GM23338 (cell line): ENCODE measurements around the gene SCP2. TPM values are rescaled to one million over a fixed set of nuclear protein-coding genes. Genes with fewer than 3 reads are reported as not detected.

ENCODE experiments used
- ATAC-seq: fragments of 200-7000 bp; cut with Tn5 transposase; 3 replicates; pipeline ENCODE4 v1.9.1; 2020
- DNase-seq: peaks from one replicate; pipeline ENCODE4 v3.0.0-alpha.2; 2015; ENCODE audit warnings: low spot score
- H2AFZ ChIP-seq: fragments of 200-600 bp; sonication (generic); 2 replicates; pipeline ENCODE4 v1.8.0; 2016; ENCODE audit warnings: antibody characterized with exemption, mild to moderate bottlenecking, moderate library complexity
- H3F3A ChIP-seq: fragments of 200-600 bp; sonication (generic); replicated peaks from 2 replicates; pipeline ENCODE4 v1.8.0; 2017; ENCODE audit warnings: antibody characterized with exemption, mixed run types, low read depth
- H3K27ac ChIP-seq: fragments of 200-600 bp; sonication (generic); 2 replicates; pipeline ENCODE4 v1.6.1; 2016; ENCODE audit warnings: low read depth
- H3K27me3 ChIP-seq: fragments of 200-600 bp; sonication (generic); 2 replicates; pipeline ENCODE4 v1.8.0; 2016; ENCODE audit warnings: mild to moderate bottlenecking, mixed run types, moderate library complexity; ENCODE audit not compliant: insufficient read depth
- H3K36me3 ChIP-seq: fragments of 200-600 bp; sonication (generic); 2 replicates; pipeline ENCODE4 v1.8.0; 2016; ENCODE audit warnings: mild to moderate bottlenecking; ENCODE audit not compliant: insufficient read depth
- H3K4me1 ChIP-seq: fragments of 200-600 bp; sonication (generic); 2 replicates; pipeline ENCODE4 v1.8.0; 2016; ENCODE audit warnings: mild to moderate bottlenecking, moderate library complexity; ENCODE audit not compliant: insufficient read depth
- H3K4me2 ChIP-seq: fragments of 200-600 bp; sonication (generic); 2 replicates; pipeline ENCODE4 v1.7.1; 2017; ENCODE audit warnings: mixed run types
- H3K4me3 ChIP-seq: fragments of 200-600 bp; sonication (generic); 2 replicates; pipeline ENCODE4 v1.6.1; 2016; ENCODE audit warnings: mixed run types
- H3K79me2 ChIP-seq: fragments of 200-600 bp; sonication (generic); replicated peaks from 2 replicates; pipeline ENCODE4 v1.8.0; 2017; ENCODE audit warnings: mild to moderate bottlenecking; ENCODE audit not compliant: insufficient read depth
- H3K9me2 ChIP-seq: fragments of 200-600 bp; sonication (generic); 2 replicates; pipeline ENCODE4 v1.8.0; 2017; ENCODE audit not compliant: insufficient read depth
- H4K20me1 ChIP-seq: fragments of 200-600 bp; sonication (generic); replicated peaks from 2 replicates; pipeline ENCODE4 v1.8.0; 2017; ENCODE audit warnings: mild to moderate bottlenecking; ENCODE audit not compliant: insufficient read depth
- H3K27ac Mint-ChIP-seq: 2 replicates; pipeline ENCODE4 v1.8.0; 2020; ENCODE audit warnings: inconsistent platforms, mild to moderate bottlenecking, moderate library complexity, mixed read lengths
- H3K27me3 Mint-ChIP-seq: 3 replicates; pipeline ENCODE4 v1.8.0; 2022; ENCODE audit warnings: low read depth, mild to moderate bottlenecking, moderate library complexity, mixed read lengths, inconsistent platforms; ENCODE audit not compliant: insufficient read depth, poor library complexity
- H3K36me3 Mint-ChIP-seq: 3 replicates; pipeline ENCODE4 v1.8.0; 2021; ENCODE audit warnings: low read depth, mild to moderate bottlenecking, inconsistent platforms, moderate library complexity, mixed read lengths
- H3K4me1 Mint-ChIP-seq: 3 replicates; pipeline ENCODE4 v1.8.0; 2020; ENCODE audit warnings: mild to moderate bottlenecking, inconsistent platforms, mixed read lengths
- H3K4me3 Mint-ChIP-seq: 3 replicates; pipeline ENCODE4 v1.8.0; 2021; ENCODE audit warnings: moderate library complexity, mild to moderate bottlenecking, inconsistent platforms, mixed read lengths
- H3K9me3 Mint-ChIP-seq: 3 replicates; pipeline ENCODE4 v1.8.0; 2020; ENCODE audit warnings: moderate library complexity, mild to moderate bottlenecking, inconsistent platforms, mixed read lengths
- CREB1 ChIP-seq: fragments of 250-450 bp; sonication (Bioruptor Pico); IDR thresholded peaks from 2 replicates; pipeline ENCODE4 v1.5.0; 2020; ENCODE audit warnings: low read depth, mild to moderate bottlenecking, moderate library complexity
- ETS1 ChIP-seq: IDR thresholded peaks from 2 replicates; pipeline ENCODE4 v1.6.1; 2016; ENCODE audit warnings: antibody characterized with exemption
- EZH2 ChIP-seq: fragments of 200-600 bp; sonication (generic); IDR thresholded peaks from one replicate; pipeline ENCODE4 v1.8.0; 2017; ENCODE audit warnings: antibody characterized with exemption, mild to moderate bottlenecking, low read depth; ENCODE audit not compliant: unreplicated experiment
- EZH2phosphoT487 ChIP-seq: fragments of 200-600 bp; sonication (generic); IDR thresholded peaks from one replicate; pipeline ENCODE4 v1.8.1; 2018; ENCODE audit warnings: antibody characterized with exemption; ENCODE audit not compliant: unreplicated experiment
- JUNB ChIP-seq: IDR thresholded peaks from one replicate; pipeline ENCODE4 v1.6.1; 2016; ENCODE audit warnings: antibody characterized with exemption; ENCODE audit not compliant: unreplicated experiment
- NANOG ChIP-seq: IDR thresholded peaks from 2 replicates; pipeline ENCODE4 v1.6.1; 2016; ENCODE audit warnings: antibody characterized with exemption, borderline replicate concordance
- POLR2AphosphoS5 ChIP-seq: IDR thresholded peaks from 2 replicates; pipeline ENCODE4 v1.6.1; 2016; ENCODE audit warnings: antibody characterized with exemption, low read depth
- REST ChIP-seq: IDR thresholded peaks from one replicate; pipeline ENCODE4 v1.6.1; 2018; ENCODE audit warnings: antibody characterized with exemption; ENCODE audit not compliant: unreplicated experiment
- STAT1 ChIP-seq: IDR thresholded peaks from one replicate; pipeline ENCODE4 v1.6.1; 2016; ENCODE audit warnings: antibody characterized with exemption; ENCODE audit not compliant: unreplicated experiment
- ZNF114 ChIP-seq: fragments of 250-450 bp; sonication (Bioruptor Pico); IDR thresholded peaks from 2 replicates; pipeline ENCODE4 v1.5.0; 2020; ENCODE audit warnings: mild to moderate bottlenecking, moderate library complexity
- ZNF331 ChIP-seq: fragments of 250-450 bp; sonication (Bioruptor Pico); IDR thresholded peaks from 2 replicates; pipeline ENCODE4 v1.5.0; 2020; ENCODE audit warnings: low read depth, mild to moderate bottlenecking, moderate library complexity
- polyA plus RNA-seq: library from polyadenylated mRNA; unstranded; fragments of >200 nt; fragmentation: Nextera tagmentation; extraction: Ambion mirVana; gene quantifications from 2 replicates; pipeline ENCODE4 v1.2.1, GENCODE V29; 2016
- total RNA-seq: library from RNA; depleted of rRNA; stranded (reverse); fragments of >200 nt; shearing (Covaris generic); gene quantifications from 2 replicates; pipeline ENCODE4 v1.2.3, GENCODE V29; 2014
- TF ChIP-seq, protein P1 (sequence below), 2 experiments: fragments of 200-600 bp in 1 of 2; sonication (generic) in 1 of 2; conservative IDR thresholded peaks; 2 replicates each; pipeline versions ENCODE4 v1.5.1 to v1.6.1; 2016 to 2017; ENCODE audit warnings: antibody characterized with exemption in 2 of 2, low read depth in 2 of 2, mild to moderate bottlenecking in 2 of 2, moderate library complexity in 1 of 2
- TF ChIP-seq, protein P2 (sequence below): fragments of 250-450 bp; sonication (Bioruptor Pico); IDR thresholded peaks from 2 replicates; pipeline ENCODE4 v1.5.0; 2020; ENCODE audit warnings: mild to moderate bottlenecking, moderate library complexity

The SCP2 gene
- total and polyA plus RNA-seq, 2 experiments from 2014 or later: 66.3 to 116 TPM

- TF ChIP-seq, protein P1, sequence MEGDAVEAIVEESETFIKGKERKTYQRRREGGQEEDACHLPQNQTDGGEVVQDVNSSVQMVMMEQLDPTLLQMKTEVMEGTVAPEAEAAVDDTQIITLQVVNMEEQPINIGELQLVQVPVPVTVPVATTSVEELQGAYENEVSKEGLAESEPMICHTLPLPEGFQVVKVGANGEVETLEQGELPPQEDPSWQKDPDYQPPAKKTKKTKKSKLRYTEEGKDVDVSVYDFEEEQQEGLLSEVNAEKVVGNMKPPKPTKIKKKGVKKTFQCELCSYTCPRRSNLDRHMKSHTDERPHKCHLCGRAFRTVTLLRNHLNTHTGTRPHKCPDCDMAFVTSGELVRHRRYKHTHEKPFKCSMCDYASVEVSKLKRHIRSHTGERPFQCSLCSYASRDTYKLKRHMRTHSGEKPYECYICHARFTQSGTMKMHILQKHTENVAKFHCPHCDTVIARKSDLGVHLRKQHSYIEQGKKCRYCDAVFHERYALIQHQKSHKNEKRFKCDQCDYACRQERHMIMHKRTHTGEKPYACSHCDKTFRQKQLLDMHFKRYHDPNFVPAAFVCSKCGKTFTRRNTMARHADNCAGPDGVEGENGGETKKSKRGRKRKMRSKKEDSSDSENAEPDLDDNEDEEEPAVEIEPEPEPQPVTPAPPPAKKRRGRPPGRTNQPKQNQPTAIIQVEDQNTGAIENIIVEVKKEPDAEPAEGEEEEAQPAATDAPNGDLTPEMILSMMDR (conservative IDR thresholded peaks at IDR 0.05; ENCODE audit: low read depth in 2 of 2): no peak
- no peak for TF ChIP-seq EZH2phosphoT487
- TF ChIP-seq, protein P2, sequence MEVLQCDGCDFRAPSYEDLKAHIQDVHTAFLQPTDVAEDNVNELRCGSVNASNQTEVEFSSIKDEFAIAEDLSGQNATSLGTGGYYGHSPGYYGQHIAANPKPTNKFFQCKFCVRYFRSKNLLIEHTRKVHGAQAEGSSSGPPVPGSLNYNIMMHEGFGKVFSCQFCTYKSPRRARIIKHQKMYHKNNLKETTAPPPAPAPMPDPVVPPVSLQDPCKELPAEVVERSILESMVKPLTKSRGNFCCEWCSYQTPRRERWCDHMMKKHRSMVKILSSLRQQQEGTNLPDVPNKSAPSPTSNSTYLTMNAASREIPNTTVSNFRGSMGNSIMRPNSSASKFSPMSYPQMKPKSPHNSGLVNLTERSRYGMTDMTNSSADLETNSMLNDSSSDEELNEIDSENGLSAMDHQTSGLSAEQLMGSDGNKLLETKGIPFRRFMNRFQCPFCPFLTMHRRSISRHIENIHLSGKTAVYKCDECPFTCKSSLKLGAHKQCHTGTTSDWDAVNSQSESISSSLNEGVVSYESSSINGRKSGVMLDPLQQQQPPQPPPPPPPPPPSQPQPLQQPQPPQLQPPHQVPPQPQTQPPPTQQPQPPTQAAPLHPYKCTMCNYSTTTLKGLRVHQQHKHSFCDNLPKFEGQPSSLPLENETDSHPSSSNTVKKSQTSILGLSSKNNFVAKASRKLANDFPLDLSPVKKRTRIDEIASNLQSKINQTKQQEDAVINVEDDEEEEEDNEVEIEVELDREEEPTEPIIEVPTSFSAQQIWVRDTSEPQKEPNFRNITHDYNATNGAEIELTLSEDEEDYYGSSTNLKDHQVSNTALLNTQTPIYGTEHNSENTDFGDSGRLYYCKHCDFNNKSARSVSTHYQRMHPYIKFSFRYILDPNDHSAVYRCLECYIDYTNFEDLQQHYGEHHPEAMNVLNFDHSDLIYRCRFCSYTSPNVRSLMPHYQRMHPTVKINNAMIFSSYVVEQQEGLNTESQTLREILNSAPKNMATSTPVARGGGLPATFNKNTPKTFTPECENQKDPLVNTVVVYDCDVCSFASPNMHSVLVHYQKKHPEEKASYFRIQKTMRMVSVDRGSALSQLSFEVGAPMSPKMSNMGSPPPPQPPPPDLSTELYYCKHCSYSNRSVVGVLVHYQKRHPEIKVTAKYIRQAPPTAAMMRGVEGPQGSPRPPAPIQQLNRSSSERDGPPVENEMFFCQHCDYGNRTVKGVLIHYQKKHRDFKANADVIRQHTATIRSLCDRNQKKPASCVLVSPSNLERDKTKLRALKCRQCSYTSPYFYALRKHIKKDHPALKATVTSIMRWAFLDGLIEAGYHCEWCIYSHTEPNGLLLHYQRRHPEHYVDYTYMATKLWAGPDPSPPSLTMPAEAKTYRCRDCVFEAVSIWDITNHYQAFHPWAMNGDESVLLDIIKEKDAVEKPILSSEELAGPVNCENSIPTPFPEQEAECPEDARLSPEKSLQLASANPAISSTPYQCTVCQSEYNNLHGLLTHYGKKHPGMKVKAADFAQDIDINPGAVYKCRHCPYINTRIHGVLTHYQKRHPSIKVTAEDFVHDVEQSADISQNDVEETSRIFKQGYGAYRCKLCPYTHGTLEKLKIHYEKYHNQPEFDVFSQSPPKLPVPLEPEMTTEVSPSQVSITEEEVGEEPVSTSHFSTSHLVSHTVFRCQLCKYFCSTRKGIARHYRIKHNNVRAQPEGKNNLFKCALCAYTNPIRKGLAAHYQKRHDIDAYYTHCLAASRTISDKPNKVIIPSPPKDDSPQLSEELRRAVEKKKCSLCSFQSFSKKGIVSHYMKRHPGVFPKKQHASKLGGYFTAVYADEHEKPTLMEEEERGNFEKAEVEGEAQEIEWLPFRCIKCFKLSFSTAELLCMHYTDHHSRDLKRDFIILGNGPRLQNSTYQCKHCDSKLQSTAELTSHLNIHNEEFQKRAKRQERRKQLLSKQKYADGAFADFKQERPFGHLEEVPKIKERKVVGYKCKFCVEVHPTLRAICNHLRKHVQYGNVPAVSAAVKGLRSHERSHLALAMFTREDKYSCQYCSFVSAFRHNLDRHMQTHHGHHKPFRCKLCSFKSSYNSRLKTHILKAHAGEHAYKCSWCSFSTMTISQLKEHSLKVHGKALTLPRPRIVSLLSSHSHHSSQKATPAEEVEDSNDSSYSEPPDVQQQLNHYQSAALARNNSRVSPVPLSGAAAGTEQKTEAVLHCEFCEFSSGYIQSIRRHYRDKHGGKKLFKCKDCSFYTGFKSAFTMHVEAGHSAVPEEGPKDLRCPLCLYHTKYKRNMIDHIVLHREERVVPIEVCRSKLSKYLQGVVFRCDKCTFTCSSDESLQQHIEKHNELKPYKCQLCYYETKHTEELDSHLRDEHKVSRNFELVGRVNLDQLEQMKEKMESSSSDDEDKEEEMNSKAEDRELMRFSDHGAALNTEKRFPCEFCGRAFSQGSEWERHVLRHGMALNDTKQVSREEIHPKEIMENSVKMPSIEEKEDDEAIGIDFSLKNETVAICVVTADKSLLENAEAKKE (CRISPR knock-in tag): no peak
Measured at GRCh38 chr1:53080041-53080440, 153.0 kb downstream of the SCP2 start (continued).

GRCh38 chr1:53080769-53081168 is 153.7 kb downstream of the SCP2 start:
- no peak overlapping the region for H3K4me3 Mint-ChIP-seq
- H3K79me2 ChIP-seq: no peaks in the 10 kb centered on the region
- no peaks in the 10 kb centered on the region for H3K36me3 Mint-ChIP-seq
- no peak overlapping the region for H2AFZ ChIP-seq
- peaks cover 25% of the 10 kb centered on the region for H3K27me3 Mint-ChIP-seq
- no peaks in the 10 kb centered on the region for H4K20me1 ChIP-seq
- no peaks in the 10 kb centered on the region for H3K36me3 ChIP-seq
- H3K4me1 Mint-ChIP-seq: peaks cover 19% of the 10 kb centered on the region
- no peaks in the 10 kb centered on the region for H3K27me3 ChIP-seq
- H3K4me2 ChIP-seq: no peak overlapping the region
- no peak overlapping the region for H3K27ac ChIP-seq
- no peaks in the 10 kb centered on the region for H3K9me2 ChIP-seq
- no peaks in the 10 kb centered on the region; the same call in 2 of the 3 replicates for H3K9me3 Mint-ChIP-seq
- DNase-seq (no peak), ATAC-seq (no peak)
- H3K4me1 ChIP-seq: no peaks in the 10 kb centered on the region
- H3K27ac Mint-ChIP-seq: no peak overlapping the region
- H3F3A ChIP-seq: no peaks in the 10 kb centered on the region
- no peak overlapping the region for H3K4me3 ChIP-seq
- TF ChIP-seq JUNB (no peak), ETS1 (no peak), ZNF114 (CRISPR knock-in tag) (no peak), STAT1 (no peak), REST (no peak), ZNF331 (CRISPR knock-in tag) (no peak), CREB1 (CRISPR knock-in tag) (no peak), EZH2phosphoT487 (no peak), NANOG (no peak), EZH2 (no peak), POLR2AphosphoS5 (no peak)
